Astrocyte (in vitro differentiated cells and primary cell): ENCODE data around the gene ASNS. TPM values are rescaled to one million over a fixed set of nuclear protein-coding genes. Genes with fewer than 3 reads are reported as not detected.

Source experiments
- DNase-seq: peaks from one replicate; pipeline ENCODE4 v3.0.0-alpha.2; 2010; ENCODE audit warnings: low read depth
- FAIRE-seq: peaks from 2 replicates; lab custom pipeline; 2011; peaks lifted over from hg19 to GRCh38; lab: Jason Lieb, UNC
- H2AFZ ChIP-seq: 2 replicates; pipeline ENCODE4 v1.6.0; 2012; ENCODE audit warnings: low read depth, low read length, inconsistent platforms
- H3K27ac ChIP-seq: 2 replicates; pipeline ENCODE4 v1.5.1; 2011; ENCODE audit warnings: low read depth, low read length, inconsistent platforms
- H3K27me3 ChIP-seq: 2 replicates; pipeline ENCODE4 v1.6.0; 2011; ENCODE audit warnings: low read length, inconsistent platforms; ENCODE audit not compliant: insufficient read depth
- H3K36me3 ChIP-seq: 2 replicates; pipeline ENCODE4 v1.5.1; 2011; ENCODE audit warnings: low read length, inconsistent platforms; ENCODE audit not compliant: insufficient read depth
- H3K4me1 ChIP-seq: 2 replicates; pipeline ENCODE4 v1.5.1; 2011; ENCODE audit warnings: low read length, inconsistent platforms; ENCODE audit not compliant: insufficient read depth
- H3K4me2 ChIP-seq: 2 replicates; pipeline ENCODE4 v1.6.0; 2012; ENCODE audit warnings: low read length, inconsistent platforms
- H3K4me3 ChIP-seq: 2 replicates; pipeline ENCODE4 v1.5.1; 2011; ENCODE audit warnings: low read depth, mild to moderate bottlenecking, low read length, inconsistent platforms; ENCODE audit not compliant: insufficient read depth
- H3K79me2 ChIP-seq: 2 replicates; pipeline ENCODE4 v1.6.0; 2012; ENCODE audit warnings: mild to moderate bottlenecking, low read length, inconsistent platforms; ENCODE audit not compliant: insufficient read depth
- H3K9ac ChIP-seq: 2 replicates; pipeline ENCODE4 v1.6.0; 2012; ENCODE audit warnings: mild to moderate bottlenecking, low read length, inconsistent platforms
- H3K9me3 ChIP-seq: 2 replicates; pipeline ENCODE4 v1.5.1; 2012; ENCODE audit warnings: low read depth, mild to moderate bottlenecking, low read length, inconsistent platforms; ENCODE audit not compliant: insufficient read depth
- H4K20me1 ChIP-seq: 2 replicates; pipeline ENCODE4 v1.6.0; 2012; ENCODE audit warnings: low read length, inconsistent platforms; ENCODE audit not compliant: insufficient read depth
- H3K27ac Mint-ChIP-seq: one replicate; pipeline ENCODE4 v1.8.0; 2021; ENCODE audit warnings: mild to moderate bottlenecking, mixed read lengths; ENCODE audit not compliant: unreplicated experiment
- H3K27me3 Mint-ChIP-seq: one replicate; pipeline ENCODE4 v1.8.0; 2021; ENCODE audit warnings: low read depth, mixed read lengths; ENCODE audit not compliant: unreplicated experiment
- H3K36me3 Mint-ChIP-seq: one replicate; pipeline ENCODE4 v1.8.0; 2021; ENCODE audit warnings: low read depth, mixed read lengths; ENCODE audit not compliant: unreplicated experiment
- H3K4me1 Mint-ChIP-seq: one replicate; pipeline ENCODE4 v1.8.0; 2021; ENCODE audit warnings: low read depth, mixed read lengths; ENCODE audit not compliant: unreplicated experiment
- H3K4me3 Mint-ChIP-seq: one replicate; pipeline ENCODE4 v1.8.0; 2021; ENCODE audit warnings: mild to moderate bottlenecking, moderate library complexity, mixed read lengths; ENCODE audit not compliant: unreplicated experiment
- H3K9me3 Mint-ChIP-seq: one replicate; pipeline ENCODE4 v1.8.0; 2021; ENCODE audit warnings: mild to moderate bottlenecking, mixed read lengths; ENCODE audit not compliant: unreplicated experiment
- EZH2 ChIP-seq: IDR thresholded peaks from 2 replicates; pipeline ENCODE4 v1.6.1; 2012; ENCODE audit warnings: mild to moderate bottlenecking, low read length, inconsistent platforms; ENCODE audit not compliant: insufficient read depth
- total RNA-seq: library from RNA; stranded (reverse); gene quantifications from 2 replicates; pipeline ENCODE4 v1.2.1, GENCODE V29; 2021
- TF ChIP-seq, protein P1 (sequence below): IDR thresholded peaks from 2 replicates; pipeline ENCODE4 v1.5.1; 2011; ENCODE audit warnings: low read depth, mild to moderate bottlenecking, inconsistent platforms, low read length, moderate library complexity; ENCODE audit not compliant: insufficient read depth

The ASNS gene
- total RNA-seq, 1 donor from 2014 or later: 149 TPM

DNA sequence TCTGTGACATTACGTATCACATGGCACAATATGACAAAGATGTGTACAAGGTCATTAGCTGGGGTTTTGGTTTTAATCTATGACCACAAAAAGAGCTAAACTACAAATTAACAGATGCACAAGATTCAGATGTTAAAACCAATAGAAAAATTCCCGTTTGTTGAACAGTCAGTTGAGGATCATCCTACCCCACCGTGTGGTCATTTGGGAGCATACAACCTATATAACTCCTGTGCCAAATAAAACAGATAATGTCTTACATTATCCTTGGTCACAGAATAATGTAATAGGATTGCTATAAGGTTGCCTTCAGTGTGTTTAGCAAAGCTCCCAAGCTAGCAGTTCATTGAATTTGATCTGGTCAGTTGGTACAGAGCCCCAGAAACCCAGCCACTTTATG is 28.2 kb downstream of the ASNS start:
- no peaks in the 10 kb centered on the region for H4K20me1 ChIP-seq
- Mint-ChIP-seq H3K4me3 (no peak overlapping the region), H3K27ac (no peak overlapping the region), H3K9me3 (peaks cover 2% of the 10 kb centered on the region), H3K27me3 (peaks cover 4% of the 10 kb centered on the region), H3K4me1 (no peaks in the 10 kb centered on the region), H3K36me3 (no peaks in the 10 kb centered on the region)
- no peak for TF ChIP-seq EZH2
- TF ChIP-seq, protein P1, sequence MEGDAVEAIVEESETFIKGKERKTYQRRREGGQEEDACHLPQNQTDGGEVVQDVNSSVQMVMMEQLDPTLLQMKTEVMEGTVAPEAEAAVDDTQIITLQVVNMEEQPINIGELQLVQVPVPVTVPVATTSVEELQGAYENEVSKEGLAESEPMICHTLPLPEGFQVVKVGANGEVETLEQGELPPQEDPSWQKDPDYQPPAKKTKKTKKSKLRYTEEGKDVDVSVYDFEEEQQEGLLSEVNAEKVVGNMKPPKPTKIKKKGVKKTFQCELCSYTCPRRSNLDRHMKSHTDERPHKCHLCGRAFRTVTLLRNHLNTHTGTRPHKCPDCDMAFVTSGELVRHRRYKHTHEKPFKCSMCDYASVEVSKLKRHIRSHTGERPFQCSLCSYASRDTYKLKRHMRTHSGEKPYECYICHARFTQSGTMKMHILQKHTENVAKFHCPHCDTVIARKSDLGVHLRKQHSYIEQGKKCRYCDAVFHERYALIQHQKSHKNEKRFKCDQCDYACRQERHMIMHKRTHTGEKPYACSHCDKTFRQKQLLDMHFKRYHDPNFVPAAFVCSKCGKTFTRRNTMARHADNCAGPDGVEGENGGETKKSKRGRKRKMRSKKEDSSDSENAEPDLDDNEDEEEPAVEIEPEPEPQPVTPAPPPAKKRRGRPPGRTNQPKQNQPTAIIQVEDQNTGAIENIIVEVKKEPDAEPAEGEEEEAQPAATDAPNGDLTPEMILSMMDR: no peak
- H3K79me2 ChIP-seq: no peaks in the 10 kb centered on the region
- no peak for FAIRE-seq
- H3K4me3 ChIP-seq: no peak overlapping the region
- H3K27me3 ChIP-seq: no peaks in the 10 kb centered on the region
- no peaks in the 10 kb centered on the region for H3K36me3 ChIP-seq
- H3K27ac ChIP-seq: no peak overlapping the region
- no peak overlapping the region for H3K9ac ChIP-seq
- H3K9me3 ChIP-seq: no peaks in the 10 kb centered on the region
- H2AFZ ChIP-seq: no peak overlapping the region
- no peak overlapping the region for H3K4me2 ChIP-seq
- no peaks in the 10 kb centered on the region for H3K4me1 ChIP-seq
- no peak for DNase-seq

DNA sequence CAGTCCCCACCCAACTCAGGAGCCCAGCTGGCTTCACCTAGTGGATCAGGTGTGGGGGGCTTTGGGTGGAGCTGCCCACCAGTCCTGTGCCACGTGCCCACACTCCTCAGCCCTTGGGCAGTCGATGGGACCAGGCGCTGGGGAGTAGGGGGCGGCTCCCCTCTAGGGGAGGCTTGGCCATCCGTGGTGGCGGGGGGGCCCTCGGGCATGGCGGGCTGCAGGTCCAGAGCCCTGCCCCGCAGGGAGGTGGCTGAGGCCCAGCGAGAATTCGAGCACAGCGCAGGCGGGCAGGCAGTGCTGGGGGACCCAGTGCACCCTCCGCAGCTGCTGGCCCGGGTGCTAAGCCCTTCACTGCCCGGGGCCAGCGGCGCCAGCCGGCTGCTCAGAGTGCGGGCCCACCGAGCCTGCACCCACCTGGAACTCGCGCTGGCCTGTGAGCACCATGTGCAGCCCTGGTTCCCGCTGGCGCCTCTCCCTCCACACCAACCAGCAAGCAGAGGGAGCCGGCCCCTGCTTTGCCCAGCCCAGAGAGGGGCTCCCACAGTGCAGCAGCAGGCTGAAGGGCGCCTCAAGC is 29.3 kb downstream of the ASNS start:
- H3K27ac Mint-ChIP-seq: no peak overlapping the region

DNA sequence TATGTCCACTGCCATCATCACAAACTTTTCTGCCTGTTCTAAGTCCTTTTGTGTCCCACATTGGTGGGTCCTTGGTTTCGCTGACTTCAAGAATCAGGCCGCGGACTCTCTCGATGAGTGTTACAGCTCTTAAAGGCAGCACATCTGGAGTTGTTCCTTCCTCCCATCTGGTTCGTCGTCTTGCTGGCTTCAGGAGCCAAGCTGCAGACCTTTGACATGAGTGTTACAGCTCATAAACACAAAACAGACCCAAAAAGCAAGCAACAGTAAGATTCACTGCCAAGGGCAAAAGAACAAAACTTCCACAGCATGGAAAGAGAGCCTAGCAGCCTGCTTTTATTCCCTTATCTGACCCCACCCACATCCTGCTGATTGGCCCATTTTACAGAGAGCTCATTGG is 30.2 kb downstream of the ASNS start:
- Histone ChIP-seq H3K9me3 (no peaks in the 10 kb centered on the region), H4K20me1 (no peaks in the 10 kb centered on the region), H3K9ac (no peak overlapping the region), H3K79me2 (no peaks in the 10 kb centered on the region), H3K4me2 (no peak overlapping the region), H3K27me3 (no peaks in the 10 kb centered on the region), H2AFZ (no peak overlapping the region), H3K27ac (no peak overlapping the region), H3K4me3 (no peak overlapping the region), H3K4me1 (no peaks in the 10 kb centered on the region), H3K36me3 (no peaks in the 10 kb centered on the region)
- Mint-ChIP-seq H3K27me3 (no peaks in the 10 kb centered on the region), H3K4me1 (no peaks in the 10 kb centered on the region), H3K36me3 (no peaks in the 10 kb centered on the region), H3K27ac (no peak overlapping the region), H3K9me3 (peaks cover 2% of the 10 kb centered on the region), H3K4me3 (no peak overlapping the region)
- DNase-seq (no peak), FAIRE-seq (no peak)
- TF ChIP-seq, protein P1: no peak
- TF ChIP-seq EZH2: no peak

More for the DNA sequence above, 29.3 kb downstream of the ASNS start:
- Mint-ChIP-seq H3K4me3 (no peak overlapping the region), H3K27me3 (peaks cover 1% of the 10 kb centered on the region), H3K36me3 (no peaks in the 10 kb centered on the region), H3K4me1 (no peaks in the 10 kb centered on the region), H3K9me3 (peaks cover 2% of the 10 kb centered on the region)
- Histone ChIP-seq H3K9ac (no peak overlapping the region), H3K9me3 (no peaks in the 10 kb centered on the region), H3K79me2 (no peaks in the 10 kb centered on the region), H3K4me3 (no peak overlapping the region), H3K27ac (no peak overlapping the region), H3K4me1 (no peaks in the 10 kb centered on the region), H2AFZ (no peak overlapping the region), H3K36me3 (no peaks in the 10 kb centered on the region), H3K4me2 (no peak overlapping the region), H3K27me3 (no peaks in the 10 kb centered on the region), H4K20me1 (no peaks in the 10 kb centered on the region)
- no peak for DNase-seq
- FAIRE-seq: no peak
- TF ChIP-seq, protein P1: no peak
- no peak for TF ChIP-seq EZH2
